ENCODE data around the gene COP1. TPM values are rescaled to one million over a fixed set of nuclear protein-coding genes. Genes with fewer than 3 reads are reported as not detected.

Gene COP1
- total RNA-seq, 1 donor from 2014 or later = 72.2 TPM

DNA sequence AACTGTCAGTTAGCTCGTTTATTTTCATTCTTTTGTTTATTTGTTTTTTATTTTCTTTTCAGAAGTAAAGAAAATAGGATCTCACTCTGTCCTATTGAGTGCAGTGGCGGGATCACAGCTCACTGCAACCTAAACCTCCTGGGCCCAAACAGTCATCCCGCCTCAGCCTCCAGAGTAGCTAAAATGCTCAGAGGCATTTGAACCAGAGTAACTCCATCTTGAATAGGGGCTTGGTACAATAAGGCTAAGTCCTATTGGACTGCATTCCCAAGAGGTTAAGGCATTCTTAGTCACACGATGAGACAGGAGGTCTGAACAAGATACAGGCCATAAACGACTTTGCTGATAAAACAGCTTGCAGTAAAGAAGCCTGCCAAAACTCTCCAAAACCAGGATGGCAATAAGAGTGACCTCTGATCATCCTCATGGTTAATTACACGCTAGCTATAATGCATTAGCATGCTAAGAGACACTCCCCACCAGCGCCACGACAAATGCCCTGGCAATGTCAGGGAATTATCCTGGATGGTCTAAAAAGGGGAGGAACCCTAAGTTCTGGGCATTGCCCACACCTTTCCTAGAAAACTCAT lies 13.1 kb upstream of the COP1 start:
- TF ChIP-seq POLR2A (IDR thresholded peaks at IDR 0.05) = no peak
- TF ChIP-seq, protein P1, sequence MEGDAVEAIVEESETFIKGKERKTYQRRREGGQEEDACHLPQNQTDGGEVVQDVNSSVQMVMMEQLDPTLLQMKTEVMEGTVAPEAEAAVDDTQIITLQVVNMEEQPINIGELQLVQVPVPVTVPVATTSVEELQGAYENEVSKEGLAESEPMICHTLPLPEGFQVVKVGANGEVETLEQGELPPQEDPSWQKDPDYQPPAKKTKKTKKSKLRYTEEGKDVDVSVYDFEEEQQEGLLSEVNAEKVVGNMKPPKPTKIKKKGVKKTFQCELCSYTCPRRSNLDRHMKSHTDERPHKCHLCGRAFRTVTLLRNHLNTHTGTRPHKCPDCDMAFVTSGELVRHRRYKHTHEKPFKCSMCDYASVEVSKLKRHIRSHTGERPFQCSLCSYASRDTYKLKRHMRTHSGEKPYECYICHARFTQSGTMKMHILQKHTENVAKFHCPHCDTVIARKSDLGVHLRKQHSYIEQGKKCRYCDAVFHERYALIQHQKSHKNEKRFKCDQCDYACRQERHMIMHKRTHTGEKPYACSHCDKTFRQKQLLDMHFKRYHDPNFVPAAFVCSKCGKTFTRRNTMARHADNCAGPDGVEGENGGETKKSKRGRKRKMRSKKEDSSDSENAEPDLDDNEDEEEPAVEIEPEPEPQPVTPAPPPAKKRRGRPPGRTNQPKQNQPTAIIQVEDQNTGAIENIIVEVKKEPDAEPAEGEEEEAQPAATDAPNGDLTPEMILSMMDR (IDR thresholded peaks at IDR 0.05) = no peak
- no peak for TF ChIP-seq POLR2AphosphoS5 (IDR thresholded peaks at IDR 0.05; ENCODE audit: insufficient read depth in 1 of 2, low read depth in 1 of 2)
- no peaks in the 10 kb centered on the region for H3K27me3 ChIP-seq
- DNase-seq (ENCODE audit: extremely low spot score in 2 of 2) = no peak
- no peaks in the 10 kb centered on the region for H3K9me3 ChIP-seq
- H3K4me1 ChIP-seq = no peaks in the 10 kb centered on the region
- H3K4me3 ChIP-seq = no peak overlapping the region
- H3K27ac ChIP-seq = no peak overlapping the region
- intact Hi-C loops (cut with DNase I) = no loop called here
- no peaks in the 10 kb centered on the region for H3K36me3 ChIP-seq

GRCh38 chr1:176217461-176218099 lies 10.5 kb upstream of the COP1 start:
- TF ChIP-seq POLR2AphosphoS5 (IDR thresholded peaks at IDR 0.05; ENCODE audit: insufficient read depth in 1 of 2, low read depth in 1 of 2) (no peak), POLR2A (IDR thresholded peaks at IDR 0.05) (no peak)
- TF ChIP-seq, protein P1 (IDR thresholded peaks at IDR 0.05) = no peak
- H3K27ac ChIP-seq = no peak overlapping the region
- intact Hi-C loops (cut with DNase I) = no loop called here

DNA sequence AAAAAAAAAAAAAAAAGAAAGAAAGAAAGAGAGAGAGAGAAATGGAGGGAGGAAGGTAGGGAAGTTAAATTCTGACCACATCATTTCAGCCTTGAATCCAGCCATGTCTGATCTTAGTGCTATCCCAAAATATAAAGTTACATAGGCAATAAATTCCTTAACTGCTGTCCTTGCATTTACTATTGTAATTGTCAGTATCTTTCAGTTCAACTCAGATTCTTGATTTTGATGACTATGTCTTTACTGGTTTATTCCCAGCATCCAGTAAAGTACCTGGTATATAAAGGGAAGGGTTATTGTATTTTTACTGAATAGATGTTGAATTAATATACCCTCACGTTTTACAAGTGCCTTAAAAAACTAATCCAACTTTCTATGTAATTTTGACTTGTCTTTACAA lies 8.9 kb upstream of the COP1 start:
- TF ChIP-seq, protein P1 (IDR thresholded peaks at IDR 0.05) = no peak
- TF ChIP-seq POLR2A (IDR thresholded peaks at IDR 0.05) (no peak), POLR2AphosphoS5 (IDR thresholded peaks at IDR 0.05; ENCODE audit: insufficient read depth in 1 of 2, low read depth in 1 of 2) (no peak)
- Histone ChIP-seq H3K27me3 (no peaks in the 10 kb centered on the region), H3K4me1 (no peaks in the 10 kb centered on the region), H3K36me3 (no peaks in the 10 kb centered on the region), H3K4me3 (no peak overlapping the region), H3K9me3 (no peaks in the 10 kb centered on the region), H3K27ac (no peak overlapping the region)
- intact Hi-C loops (cut with DNase I) = no loop called here
- no peak for DNase-seq (ENCODE audit: extremely low spot score in 2 of 2)

More at GRCh38 chr1:176217461-176218099, 10.5 kb upstream of the COP1 start:
- no peaks in the 10 kb centered on the region for H3K9me3 ChIP-seq
- H3K4me1 ChIP-seq = no peaks in the 10 kb centered on the region
- no peak overlapping the region for H3K4me3 ChIP-seq
- H3K36me3 ChIP-seq = no peaks in the 10 kb centered on the region
- no peak for DNase-seq (ENCODE audit: extremely low spot score in 2 of 2)
- no peaks in the 10 kb centered on the region for H3K27me3 ChIP-seq

GRCh38 chr1:176211396-176212165 lies 4.5 kb upstream of the COP1 start:
- no peak for DNase-seq (ENCODE audit: extremely low spot score in 2 of 2)
- H3K27ac ChIP-seq = no peak overlapping the region
- H3K4me3 ChIP-seq = no peak overlapping the region
- H3K27me3 ChIP-seq = no peaks in the 10 kb centered on the region
- intact Hi-C loops (cut with DNase I) = no loop called here
- TF ChIP-seq POLR2A (IDR thresholded peaks at IDR 0.05) = no peak
- TF ChIP-seq, protein P1 (IDR thresholded peaks at IDR 0.05) = no peak
- no peak for TF ChIP-seq POLR2AphosphoS5 (IDR thresholded peaks at IDR 0.05; ENCODE audit: insufficient read depth in 1 of 2, low read depth in 1 of 2)
- H3K4me1 ChIP-seq = peaks cover 6% of the 10 kb centered on the region
- no peaks in the 10 kb centered on the region for H3K9me3 ChIP-seq
- H3K36me3 ChIP-seq = no peaks in the 10 kb centered on the region

All from vagina (tissue), 2 donors.